Smooth muscle cell (in vitro differentiated cells): ENCODE data around the gene PBOV1. TPM values are rescaled to one million over a fixed set of nuclear protein-coding genes. Genes with fewer than 3 reads are reported as not detected.

Source experiments
- DNase-seq: peaks from one replicate; lab custom pipeline; 2025; ENCODE audit not compliant: unreplicated experiment; lab: John Stamatoyannopoulos, UW
- H2AFZ ChIP-seq: fragments of 200-600 bp; sonication (generic); 2 replicates; pipeline ENCODE4 v1.6.0; 2016; ENCODE audit warnings: antibody characterized with exemption, low read depth, mild to moderate bottlenecking
- H3F3A ChIP-seq: fragments of 200-600 bp; sonication (generic); 2 replicates; pipeline ENCODE4 v1.6.0; 2017; ENCODE audit warnings: antibody characterized with exemption, low read depth
- H3K27ac ChIP-seq: fragments of 200-600 bp; sonication (generic); 2 replicates; pipeline ENCODE4 v1.5.1; 2016; ENCODE audit warnings: low read depth, mild to moderate bottlenecking
- H3K27me3 ChIP-seq: fragments of 200-600 bp; sonication (generic); 2 replicates; pipeline ENCODE4 v1.6.1; 2016; ENCODE audit warnings: low read depth, mild to moderate bottlenecking
- H3K36me3 ChIP-seq: fragments of 200-600 bp; sonication (generic); 2 replicates; pipeline ENCODE4 v1.5.1; 2016; ENCODE audit warnings: low read depth
- H3K4me1 ChIP-seq: fragments of 200-600 bp; sonication (generic); 2 replicates; pipeline ENCODE4 v1.5.1; 2016; ENCODE audit warnings: low read depth
- H3K4me2 ChIP-seq: fragments of 200-600 bp; sonication (generic); 2 replicates; pipeline ENCODE4 v1.6.0; 2016; ENCODE audit warnings: mild to moderate bottlenecking
- H3K4me3 ChIP-seq: fragments of 200-600 bp; sonication (generic); 2 replicates; pipeline ENCODE4 v1.5.1; 2016; ENCODE audit warnings: mild to moderate bottlenecking
- H3K79me2 ChIP-seq: fragments of 200-600 bp; sonication (generic); 2 replicates; pipeline ENCODE4 v1.6.0; 2016; ENCODE audit warnings: low read depth, mild to moderate bottlenecking
- H3K9ac ChIP-seq: fragments of 200-600 bp; sonication (generic); 2 replicates; pipeline ENCODE4 v1.6.0; 2016; ENCODE audit warnings: low read depth
- H3K9me3 ChIP-seq: fragments of 200-600 bp; sonication (generic); replicated peaks from 2 replicates; pipeline ENCODE4 v1.5.1; 2016; ENCODE audit warnings: low read depth
- H4K20me1 ChIP-seq: fragments of 200-600 bp; sonication (generic); 2 replicates; pipeline ENCODE4 v1.6.0; 2016; ENCODE audit warnings: low read depth
- WGBS: methylation state at CpG from one replicate; pipeline ENCODE4 v1.1.7; 2016; ENCODE audit warnings: low lambda C conversion rate; 5-methylcytosine and 5-hydroxymethylcytosine counted together
- polyA plus RNA-seq: library from polyadenylated mRNA; unstranded; fragments of >200 nt; fragmentation: Nextera tagmentation; extraction: Ambion mirVana; gene quantifications from 2 replicates; pipeline ENCODE4 v1.2.1, GENCODE V29; 2016
- total RNA-seq: library from RNA; depleted of rRNA; stranded (reverse); fragments of >200 nt; gene quantifications from 2 replicates; pipeline ENCODE4 v1.2.3, GENCODE V29; 2014
- TF ChIP-seq, protein P1 (sequence below): fragments of 200-600 bp; sonication (generic); IDR thresholded peaks from 2 replicates; pipeline ENCODE4 v1.5.1; 2017; ENCODE audit warnings: borderline replicate concordance, mild to moderate bottlenecking, antibody characterized with exemption; ENCODE audit not compliant: insufficient read depth, poor library complexity, severe bottlenecking

Gene PBOV1
- total and polyA plus RNA-seq, 2 experiments from 2014 or later: not detected

DNA sequence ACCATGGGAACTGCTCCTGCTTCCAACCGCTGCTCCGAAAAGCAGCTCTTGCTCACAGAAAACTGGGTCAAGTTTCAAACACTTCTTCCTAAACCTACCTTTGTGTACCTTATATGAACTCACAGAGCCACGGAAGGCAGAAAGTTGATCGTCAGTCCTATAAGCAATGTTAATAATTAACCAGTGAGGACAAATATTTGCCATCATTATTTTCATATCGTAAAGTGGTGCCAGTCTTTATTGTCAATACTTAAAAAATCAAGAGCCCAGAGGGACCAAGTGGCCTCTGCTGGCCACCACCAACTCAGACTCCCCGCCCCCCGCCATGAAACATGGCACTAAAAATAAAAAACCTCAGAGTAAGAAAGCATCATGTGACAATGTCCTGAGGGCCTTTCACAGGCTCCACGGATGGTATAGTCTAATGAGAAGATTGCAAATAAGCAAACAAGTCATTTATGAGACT is 9.1 kb upstream of the PBOV1 start:
- no peaks in the 10 kb centered on the region for H3K9me3 ChIP-seq
- no peaks in the 10 kb centered on the region for H3K27me3 ChIP-seq
- no peaks in the 10 kb centered on the region for H3K79me2 ChIP-seq
- WGBS: 94% methylated on average over 8 of the region's 8 CpGs
- no peaks in the 10 kb centered on the region for H3K4me1 ChIP-seq
- no peak overlapping the region for H3K27ac ChIP-seq
- no peaks in the 10 kb centered on the region for H3F3A ChIP-seq
- no peaks in the 10 kb centered on the region for H3K36me3 ChIP-seq
- no peak overlapping the region for H2AFZ ChIP-seq
- H3K9ac ChIP-seq: no peak overlapping the region
- H4K20me1 ChIP-seq: no peaks in the 10 kb centered on the region
- TF ChIP-seq, protein P1, sequence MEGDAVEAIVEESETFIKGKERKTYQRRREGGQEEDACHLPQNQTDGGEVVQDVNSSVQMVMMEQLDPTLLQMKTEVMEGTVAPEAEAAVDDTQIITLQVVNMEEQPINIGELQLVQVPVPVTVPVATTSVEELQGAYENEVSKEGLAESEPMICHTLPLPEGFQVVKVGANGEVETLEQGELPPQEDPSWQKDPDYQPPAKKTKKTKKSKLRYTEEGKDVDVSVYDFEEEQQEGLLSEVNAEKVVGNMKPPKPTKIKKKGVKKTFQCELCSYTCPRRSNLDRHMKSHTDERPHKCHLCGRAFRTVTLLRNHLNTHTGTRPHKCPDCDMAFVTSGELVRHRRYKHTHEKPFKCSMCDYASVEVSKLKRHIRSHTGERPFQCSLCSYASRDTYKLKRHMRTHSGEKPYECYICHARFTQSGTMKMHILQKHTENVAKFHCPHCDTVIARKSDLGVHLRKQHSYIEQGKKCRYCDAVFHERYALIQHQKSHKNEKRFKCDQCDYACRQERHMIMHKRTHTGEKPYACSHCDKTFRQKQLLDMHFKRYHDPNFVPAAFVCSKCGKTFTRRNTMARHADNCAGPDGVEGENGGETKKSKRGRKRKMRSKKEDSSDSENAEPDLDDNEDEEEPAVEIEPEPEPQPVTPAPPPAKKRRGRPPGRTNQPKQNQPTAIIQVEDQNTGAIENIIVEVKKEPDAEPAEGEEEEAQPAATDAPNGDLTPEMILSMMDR: no peak
- no peak overlapping the region for H3K4me2 ChIP-seq
- peak overlapping the region; percentile 7 for H3K4me3 ChIP-seq
- no peak for DNase-seq

DNA sequence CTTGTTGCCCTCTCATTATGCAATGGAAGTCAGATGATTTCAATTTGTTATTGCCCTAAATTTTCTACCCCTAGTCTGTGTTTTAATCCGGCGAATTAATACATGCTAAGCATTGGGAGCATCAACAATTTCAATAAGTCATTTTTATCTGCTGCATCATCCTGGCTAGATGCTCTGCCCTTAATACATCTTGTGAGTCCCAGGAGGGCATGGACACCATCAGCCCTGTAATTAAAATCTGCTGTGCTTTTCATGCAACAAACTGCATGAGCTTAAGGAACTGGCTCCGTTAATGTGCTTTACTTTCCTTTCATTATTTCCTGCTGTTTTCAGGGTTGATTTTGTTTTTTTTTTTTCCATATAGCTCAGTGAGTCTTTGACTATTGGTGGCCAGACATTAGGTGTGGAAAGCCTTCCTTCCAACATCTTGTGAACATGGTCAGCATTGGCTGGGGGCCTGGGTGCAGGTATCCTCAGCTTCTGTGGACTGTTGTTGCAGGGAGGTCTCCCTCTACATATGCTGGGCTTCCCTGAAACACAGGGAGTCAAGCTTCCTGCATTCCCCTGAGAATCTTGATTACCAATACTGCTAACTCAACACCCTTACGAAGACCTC is 8.5 kb upstream of the PBOV1 start:
- H3K4me3 ChIP-seq: peak overlapping the region; percentile 7
- no peak for DNase-seq
- no peaks in the 10 kb centered on the region for H3K9me3 ChIP-seq
- TF ChIP-seq, protein P1: no peak
- H2AFZ ChIP-seq: no peak overlapping the region
- H3F3A ChIP-seq: no peaks in the 10 kb centered on the region
- 91% methylated on average over 4 of the region's 4 CpGs for WGBS
- H3K36me3 ChIP-seq: no peaks in the 10 kb centered on the region
- H3K4me1 ChIP-seq: no peaks in the 10 kb centered on the region
- no peak overlapping the region for H3K27ac ChIP-seq
- H3K9ac ChIP-seq: no peak overlapping the region
- no peaks in the 10 kb centered on the region for H4K20me1 ChIP-seq
- no peaks in the 10 kb centered on the region for H3K79me2 ChIP-seq
- no peak overlapping the region for H3K4me2 ChIP-seq
- no peaks in the 10 kb centered on the region for H3K27me3 ChIP-seq

DNA sequence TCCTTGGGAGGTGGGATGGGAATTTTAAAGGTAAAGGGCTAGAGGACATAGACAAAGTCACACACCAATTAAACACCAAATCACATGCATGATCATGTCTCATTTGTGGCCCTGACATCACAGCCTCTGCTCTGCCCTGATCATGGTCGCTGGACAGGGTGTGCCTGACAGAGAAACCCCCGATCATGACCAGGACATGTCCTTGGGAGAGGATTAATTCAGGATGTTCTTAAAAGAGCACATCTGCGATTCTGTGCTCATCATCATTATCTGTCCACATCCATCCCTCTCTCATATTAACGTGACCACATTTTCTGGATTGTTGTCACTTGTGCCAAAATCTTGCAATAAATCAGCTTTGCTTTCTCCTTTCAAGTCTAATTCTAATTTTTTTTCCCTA is 7.7 kb upstream of the PBOV1 start:
- TF ChIP-seq, protein P1: no peak
- Histone ChIP-seq H3K27ac (no peak overlapping the region), H3K79me2 (no peaks in the 10 kb centered on the region), H4K20me1 (no peaks in the 10 kb centered on the region), H3F3A (no peaks in the 10 kb centered on the region), H3K4me1 (no peaks in the 10 kb centered on the region), H3K9me3 (no peaks in the 10 kb centered on the region), H3K9ac (no peak overlapping the region), H2AFZ (no peak overlapping the region), H3K4me3 (no peak overlapping the region), H3K36me3 (no peaks in the 10 kb centered on the region), H3K4me2 (no peak overlapping the region), H3K27me3 (no peaks in the 10 kb centered on the region)
- WGBS: 91% methylated on average over 4 of the region's 4 CpGs
- DNase-seq: no peak
